GM19351 (cell line): Measurements from ENCODE around the gene TCOF1.
A peak's percentile ranks its signal among the peaks of the same experiment; 100 is the strongest.

ENCODE experiments used
- ATAC-seq: cut with Tn5 transposase; IDR thresholded peaks from one replicate; pipeline ENCODE4 v1.9.1; 2021; ENCODE audit warnings: mild to moderate bottlenecking, moderate library complexity; ENCODE audit not compliant: unreplicated experiment

Gene TCOF1

DNA sequence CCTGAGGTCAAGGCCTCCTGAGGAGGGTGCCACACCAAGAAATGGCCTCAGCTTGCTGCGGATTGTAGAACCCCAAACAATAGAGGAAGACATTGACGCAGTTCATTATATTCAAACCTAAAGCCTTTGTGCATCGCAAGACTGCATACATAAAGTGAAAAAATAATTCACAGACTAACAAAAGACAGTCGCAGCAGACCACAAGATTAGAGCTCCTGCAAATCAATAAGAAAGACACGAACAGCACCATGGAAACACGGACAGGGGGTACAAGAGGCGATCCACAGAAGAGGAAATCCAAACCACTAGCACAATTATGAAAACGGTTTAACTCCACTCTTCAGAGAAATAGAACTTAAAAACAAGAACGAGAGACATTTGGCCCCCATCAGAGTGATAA is 10.0 kb upstream of the TCOF1 start:
- ATAC-seq, result no peak

DNA sequence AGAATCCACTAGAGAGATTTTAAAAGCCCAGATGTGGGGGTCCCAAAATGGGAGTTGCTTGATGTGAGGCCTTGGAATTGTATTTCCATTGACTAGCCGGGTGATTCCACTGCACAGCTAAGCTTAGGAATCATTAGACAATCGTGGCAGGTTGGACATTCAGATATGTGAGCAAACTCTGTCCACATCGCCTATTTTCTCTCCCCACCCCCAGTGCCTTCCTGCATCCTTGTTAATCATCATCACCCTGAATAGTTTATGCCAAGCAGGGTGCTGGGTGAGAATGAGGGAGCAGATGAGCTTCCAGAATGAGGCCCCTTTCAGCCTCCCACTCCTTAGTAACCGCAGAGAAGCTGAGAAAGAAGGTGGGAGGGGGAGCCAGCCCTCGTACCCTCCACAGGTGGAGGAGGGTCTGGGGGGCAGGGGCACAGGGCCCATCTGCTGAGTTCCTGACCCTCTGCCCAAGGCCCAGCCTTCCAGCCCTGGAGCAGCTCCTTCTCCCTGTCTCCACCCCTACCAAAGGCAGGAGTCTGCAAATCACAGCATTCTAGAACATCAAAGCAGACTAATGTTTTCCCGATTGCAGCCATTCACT is 7.7 kb upstream of the TCOF1 start:
- no peak for ATAC-seq

DNA sequence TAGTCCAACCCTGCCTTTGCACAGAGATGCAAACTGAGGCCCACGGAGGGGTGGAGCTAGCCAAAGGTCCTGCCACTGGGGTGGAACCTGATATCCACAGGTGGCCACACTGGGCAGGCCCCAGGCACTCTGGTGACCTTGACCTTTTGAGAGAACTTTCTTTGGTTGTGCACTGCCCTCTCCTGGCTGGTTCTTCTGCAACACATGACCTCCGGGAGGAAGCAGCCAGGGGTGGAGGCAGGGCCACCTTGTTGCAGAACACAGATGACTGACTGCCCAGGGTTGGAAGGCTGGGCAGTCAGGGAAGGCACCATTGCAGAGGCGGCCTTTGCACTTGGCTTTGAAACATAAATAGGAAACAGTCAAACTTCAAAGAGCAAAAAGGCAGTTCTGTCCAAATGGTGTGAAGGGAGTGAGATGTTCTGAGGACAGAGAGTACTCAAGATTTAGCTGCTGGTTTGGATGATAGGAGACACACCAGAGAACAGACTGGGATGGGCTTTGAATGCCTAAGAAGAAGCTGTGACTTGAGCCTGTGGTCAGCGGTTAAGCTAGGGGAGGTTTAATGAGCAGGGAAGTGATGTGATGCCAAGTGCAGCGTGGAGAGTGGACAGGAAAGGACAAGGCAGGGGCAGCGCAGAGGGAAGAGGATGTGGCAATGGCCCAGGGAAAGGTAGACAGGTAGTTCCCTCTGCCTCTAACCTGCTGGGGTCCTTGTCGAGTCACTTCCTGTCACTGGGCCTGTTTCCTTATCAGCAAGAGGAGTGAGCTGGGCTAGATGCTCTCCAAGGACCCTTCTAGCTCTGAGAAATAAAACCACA is 6.8 kb upstream of the TCOF1 start:
- ATAC-seq, result peak; percentile 100

DNA sequence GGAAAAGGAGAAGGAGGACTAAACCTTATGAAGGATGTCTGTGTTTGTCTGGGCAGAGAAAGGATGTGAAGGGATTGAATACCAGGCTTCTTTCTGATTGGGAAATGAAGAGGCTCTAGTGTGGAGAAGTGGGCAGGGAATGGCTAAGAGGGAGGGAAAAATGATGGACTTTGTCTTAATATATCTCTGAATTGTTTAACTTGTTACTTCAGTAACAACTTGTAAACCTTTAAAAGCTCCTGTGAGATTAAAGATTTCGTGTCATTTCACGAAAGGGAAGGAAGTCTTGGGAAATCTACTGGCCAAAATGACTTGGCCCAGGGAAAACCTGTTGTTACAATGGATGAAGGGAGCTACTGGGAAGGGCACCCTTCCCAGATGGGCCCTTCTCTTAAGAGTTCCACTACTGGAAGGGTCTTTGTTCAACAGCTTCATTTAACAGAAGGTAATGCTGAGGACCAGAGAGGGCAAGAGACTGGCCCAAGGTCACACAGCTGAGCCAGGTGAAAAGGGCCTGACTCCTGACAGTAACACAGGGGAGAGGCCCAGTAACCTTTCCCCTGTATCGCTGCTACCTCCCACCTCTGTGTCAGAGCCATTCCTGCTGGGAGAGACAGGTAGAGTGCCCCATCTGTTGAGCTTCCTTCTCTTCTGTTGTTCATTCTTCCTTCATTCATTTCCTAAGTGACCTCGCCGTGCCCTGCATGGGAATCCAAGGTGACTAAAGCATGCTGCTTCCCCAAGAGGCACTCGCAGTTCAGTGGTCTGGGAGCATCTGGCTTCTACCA is 5.1 kb upstream of the TCOF1 start:
- no peak for ATAC-seq

DNA sequence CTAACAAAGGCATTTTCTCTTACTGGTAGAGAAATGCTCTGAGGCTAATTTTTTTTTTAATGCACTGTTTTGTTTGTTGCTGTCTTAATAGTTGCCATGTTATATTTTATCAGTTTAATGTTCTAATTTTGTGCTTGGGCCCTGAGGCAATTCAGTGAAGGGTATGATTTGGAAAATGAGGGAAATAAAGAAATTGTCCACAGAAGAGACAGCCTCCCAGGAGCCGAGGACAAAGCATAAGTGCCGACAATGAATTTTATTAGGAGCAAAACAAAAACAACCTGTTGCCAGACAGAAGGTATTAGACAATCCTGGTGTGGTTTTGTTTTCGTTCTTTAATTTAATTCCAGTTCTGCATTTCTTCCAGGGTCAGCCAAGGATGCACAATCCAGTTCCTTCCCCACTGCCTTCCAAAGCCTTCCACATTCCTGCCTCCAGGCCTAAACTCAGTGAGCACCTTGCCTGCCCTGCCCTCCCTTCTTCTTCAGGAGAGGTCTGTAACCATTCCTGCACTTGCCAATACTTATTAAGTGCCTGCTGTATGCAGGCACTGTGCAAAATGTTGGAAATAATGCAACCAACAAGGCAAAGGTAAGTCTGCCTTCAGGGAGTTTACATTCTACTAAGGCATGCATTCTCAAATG is 4.3 kb upstream of the TCOF1 start:
- ATAC-seq, result no peak

DNA sequence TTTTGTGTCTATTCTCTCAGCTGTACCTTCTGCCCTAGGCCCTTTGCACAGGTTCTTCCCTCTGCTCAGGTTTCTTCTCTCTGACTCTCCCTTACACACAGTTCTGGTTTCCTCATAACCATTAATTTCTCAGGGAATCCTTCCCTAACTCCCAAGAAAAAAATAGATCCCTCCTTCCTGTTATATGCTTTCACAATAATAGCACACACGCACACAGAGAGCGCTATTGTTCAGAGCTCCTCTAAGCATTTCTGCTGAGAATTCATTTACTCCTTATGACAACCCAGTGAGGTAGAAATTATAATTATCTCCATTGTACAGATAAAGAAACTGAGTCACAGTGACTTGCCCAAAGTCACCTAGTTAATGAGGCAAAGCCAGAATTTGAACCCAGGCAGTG is 1.7 kb upstream of the TCOF1 start:
- ATAC-seq, result no peak

DNA sequence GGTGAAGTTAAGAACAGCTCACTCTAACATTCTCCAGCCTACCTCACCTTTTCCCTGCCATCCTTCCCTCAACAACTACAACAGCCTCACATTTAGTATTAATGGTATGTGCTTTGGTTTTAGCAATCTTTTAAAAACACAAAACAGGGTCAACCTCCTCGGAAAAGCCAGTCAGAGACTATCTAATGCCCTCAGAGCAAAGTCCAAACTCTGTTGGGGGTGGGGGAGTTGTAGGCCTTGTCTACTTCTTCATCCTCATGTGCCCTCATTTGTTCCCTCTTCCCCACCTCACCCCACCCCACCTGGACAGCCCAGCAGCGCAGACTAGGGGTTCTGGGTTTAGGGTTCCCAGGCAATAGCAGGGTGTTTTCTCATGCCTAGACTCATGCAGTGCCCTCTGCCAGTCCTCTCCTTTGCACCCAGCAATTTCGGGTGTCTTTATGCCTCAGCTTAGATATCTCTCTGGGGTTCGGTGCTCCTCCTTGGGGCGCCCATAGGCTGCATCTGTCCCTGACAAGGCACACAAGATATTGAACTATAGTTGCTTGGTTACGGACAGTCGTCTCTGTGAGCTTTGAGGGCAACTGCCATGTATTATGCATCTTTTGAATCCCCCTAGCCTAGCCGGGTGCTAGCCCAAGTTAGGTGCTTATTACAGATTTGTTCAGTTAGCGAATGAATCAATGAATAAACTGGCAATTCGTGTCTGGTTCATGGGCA is 762 bp upstream of the TCOF1 start:
- ATAC-seq, result no peak

DNA sequence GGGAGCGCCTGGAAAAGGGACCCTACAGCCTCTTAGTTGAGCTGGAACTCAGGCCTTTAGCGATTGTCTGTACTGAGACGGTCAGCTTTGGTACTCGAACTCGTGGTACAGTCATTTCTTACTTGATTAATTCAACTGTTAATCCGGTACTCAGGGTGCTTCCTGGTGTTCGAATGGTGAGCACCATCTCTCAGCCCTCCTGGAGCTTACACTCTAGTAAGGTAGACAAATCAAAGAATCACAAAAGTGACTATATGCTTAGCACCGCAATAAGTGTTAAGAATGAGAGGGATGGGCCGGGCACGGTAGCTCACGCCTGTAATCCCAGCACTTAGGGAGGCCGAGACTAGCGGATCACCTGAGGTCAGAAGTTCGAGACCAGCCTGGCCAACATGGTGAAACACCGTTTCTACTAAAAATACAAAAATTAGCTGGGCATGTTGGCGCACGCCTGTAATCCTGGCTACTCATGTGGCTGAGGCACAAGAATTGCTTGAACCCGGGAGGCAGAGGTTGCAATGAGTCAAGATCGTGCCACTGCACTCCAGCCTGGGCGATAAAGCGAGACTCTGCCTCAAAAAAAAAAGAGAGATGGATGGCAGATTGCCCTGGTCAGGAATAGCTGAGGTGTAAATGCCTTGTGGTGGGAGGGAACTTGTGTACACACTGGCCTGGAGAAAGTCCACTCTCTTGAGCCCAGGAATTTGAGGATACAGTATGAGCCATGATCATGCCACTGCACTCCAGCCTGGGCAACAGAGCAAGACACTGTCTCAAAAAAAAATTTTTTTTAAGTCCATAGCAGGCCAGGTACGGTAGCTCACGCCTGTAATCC is 981 bp downstream of the TCOF1 start:
- ATAC-seq, result no peak

DNA sequence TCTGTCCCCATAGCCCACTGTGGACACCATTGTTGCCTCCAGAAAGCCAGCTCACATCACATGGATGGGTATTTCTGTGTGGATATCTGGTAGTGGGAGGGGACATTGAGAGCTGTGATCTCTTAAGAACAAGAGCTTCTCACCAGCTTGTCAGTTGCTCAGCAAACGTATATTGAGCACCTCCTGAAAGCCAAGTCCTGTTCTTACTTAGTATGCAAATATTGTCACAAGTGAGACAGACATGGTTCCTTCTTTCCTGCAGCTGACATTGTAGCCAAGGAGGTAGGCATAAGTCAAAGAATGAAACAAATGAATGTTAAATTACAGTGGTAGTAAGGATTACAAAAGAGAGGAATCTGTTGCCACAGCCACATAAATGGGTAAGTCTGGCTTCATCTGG is 3.8 kb downstream of the TCOF1 start:
- peak; percentile 45 for ATAC-seq

DNA sequence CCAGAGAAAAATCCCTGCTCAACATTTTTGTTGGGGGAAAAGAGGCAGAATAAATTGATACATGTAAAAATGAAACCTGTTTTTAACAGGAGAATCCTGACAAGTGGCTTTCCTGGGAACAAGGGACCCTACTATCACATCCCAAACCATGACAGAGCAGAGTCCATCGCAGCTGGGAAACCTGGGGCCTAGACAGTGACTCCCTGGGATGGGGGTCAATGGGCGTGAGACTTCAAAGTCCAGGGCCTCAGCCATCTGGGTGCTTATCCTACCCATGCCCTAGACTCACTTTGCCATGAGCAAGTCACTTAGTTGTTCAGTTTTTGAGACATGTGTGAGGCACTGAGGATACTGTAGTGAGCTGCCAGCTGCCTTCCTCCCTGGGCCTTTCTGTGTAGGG is 5.7 kb downstream of the TCOF1 start:
- no peak for ATAC-seq

DNA sequence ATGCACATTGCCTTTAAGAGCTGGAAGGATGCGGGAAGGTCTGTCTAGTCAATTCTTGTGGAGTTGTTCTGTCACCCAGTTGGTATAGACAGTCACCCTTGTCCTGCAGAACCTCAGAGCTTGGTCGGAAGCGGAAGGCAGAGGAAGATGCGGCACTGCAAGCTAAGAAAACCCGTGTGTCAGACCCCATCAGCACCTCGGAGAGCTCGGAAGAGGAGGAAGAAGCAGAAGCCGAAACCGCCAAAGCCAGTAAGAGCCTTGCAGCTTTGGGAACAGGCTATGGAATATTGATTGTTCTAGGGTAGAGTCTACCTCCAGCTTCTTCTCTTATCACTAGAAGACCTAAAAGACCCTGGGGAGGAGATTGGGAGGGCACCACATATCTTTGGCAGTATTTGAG is 6.5 kb downstream of the TCOF1 start:
- no peak for ATAC-seq

DNA sequence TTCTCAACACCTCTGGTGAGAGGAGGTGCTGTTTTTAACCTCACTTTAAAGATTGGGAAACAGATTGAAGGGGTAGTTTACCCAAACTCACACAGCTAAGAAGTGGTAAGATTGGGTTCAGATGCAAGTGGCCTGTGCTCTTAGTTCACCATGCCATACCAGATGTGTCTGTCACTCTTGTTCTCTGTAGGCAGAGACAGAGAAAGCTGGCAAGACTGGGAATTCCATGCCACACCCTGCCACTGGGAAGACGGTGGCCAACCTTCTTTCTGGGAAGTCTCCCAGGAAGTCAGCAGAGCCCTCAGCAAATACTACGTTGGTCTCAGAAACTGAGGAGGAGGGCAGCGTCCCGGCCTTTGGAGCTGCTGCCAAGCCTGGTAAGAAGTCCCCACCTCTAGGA is 11.0 kb downstream of the TCOF1 start:
- no peak for ATAC-seq

DNA sequence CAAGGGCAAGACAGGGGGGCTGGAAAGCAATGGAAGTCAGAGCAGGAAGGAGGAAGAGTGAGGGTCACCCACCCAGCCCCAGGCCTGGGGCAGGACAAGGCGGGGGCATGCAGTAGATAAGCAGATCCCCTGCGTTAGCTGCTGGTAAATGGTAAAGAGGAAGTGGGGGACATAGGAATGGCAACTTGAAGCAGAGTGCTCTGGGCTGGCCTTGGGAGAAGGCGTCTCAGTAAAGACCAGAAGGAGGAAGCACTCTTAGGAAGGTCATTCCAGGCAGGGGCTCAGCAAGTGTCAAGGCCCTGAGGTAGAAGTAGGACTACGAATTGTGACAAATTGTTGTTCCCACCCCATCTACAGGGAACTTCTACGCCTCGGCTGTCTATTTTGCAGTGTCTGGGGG is 15.1 kb downstream of the TCOF1 start:
- ATAC-seq, result no peak

DNA sequence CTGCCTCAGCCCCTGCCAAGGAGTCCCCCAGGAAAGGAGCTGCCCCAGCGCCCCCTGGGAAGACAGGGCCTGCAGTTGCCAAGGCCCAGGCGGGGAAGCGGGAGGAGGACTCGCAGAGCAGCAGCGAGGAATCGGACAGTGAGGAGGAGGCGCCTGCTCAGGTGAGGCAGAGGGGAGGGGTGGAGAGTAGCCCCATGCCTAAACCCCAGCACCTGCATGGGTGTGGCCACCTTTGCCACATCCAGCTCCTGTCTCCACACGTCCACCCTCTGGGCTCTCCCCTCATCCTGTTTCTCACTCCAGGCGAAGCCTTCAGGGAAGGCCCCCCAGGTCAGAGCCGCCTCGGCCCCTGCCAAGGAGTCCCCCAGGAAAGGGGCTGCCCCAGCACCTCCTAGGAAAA is 17.2 kb downstream of the TCOF1 start:
- no peak for ATAC-seq

DNA sequence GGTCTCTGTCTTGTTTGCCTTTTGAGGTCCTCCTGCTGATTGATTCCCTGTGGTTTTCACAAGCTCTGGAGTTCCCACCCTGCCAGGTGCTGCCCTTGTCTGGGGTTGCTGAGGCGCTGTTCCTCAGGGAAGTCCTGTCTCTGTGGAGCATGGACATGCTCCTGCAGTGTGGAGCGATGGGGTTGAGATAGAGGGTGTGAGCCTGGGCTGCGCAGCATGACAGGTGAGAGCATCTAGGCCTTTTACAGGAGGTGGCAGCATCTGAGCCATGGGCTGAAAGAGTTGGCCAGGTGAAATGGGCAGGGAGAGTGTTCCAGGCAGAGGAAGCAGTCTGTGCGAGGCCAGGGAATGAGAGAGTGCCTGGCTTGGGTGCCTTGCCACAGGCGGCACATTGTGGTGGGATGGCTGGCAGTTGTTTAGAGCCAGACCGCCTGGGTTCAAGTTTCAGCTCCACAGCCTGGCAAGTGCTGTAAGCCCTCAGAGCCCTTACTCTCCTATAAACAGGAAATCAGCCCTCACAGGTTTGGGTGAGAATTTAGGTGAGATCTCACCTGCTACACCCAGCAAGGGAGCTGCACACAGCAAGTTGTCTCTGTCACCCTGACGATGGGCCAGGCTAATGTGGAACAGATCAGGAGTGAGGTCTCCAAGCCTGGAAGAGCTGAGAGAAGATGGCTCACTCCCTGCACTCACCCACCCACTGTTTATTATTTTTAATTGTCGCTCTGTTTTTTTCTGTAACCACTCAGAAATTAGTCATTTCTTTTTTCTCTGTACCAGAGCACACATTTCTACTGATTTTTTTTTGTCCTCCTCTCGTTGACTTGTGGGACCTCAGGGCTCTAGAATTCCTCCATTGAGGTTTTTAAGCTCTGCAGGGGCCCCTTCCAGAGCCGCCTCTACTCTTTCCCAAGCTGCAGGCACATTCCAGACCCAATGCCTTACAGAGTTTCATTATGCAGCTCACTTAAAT is 19.6 kb downstream of the TCOF1 start:
- no peak for ATAC-seq

DNA sequence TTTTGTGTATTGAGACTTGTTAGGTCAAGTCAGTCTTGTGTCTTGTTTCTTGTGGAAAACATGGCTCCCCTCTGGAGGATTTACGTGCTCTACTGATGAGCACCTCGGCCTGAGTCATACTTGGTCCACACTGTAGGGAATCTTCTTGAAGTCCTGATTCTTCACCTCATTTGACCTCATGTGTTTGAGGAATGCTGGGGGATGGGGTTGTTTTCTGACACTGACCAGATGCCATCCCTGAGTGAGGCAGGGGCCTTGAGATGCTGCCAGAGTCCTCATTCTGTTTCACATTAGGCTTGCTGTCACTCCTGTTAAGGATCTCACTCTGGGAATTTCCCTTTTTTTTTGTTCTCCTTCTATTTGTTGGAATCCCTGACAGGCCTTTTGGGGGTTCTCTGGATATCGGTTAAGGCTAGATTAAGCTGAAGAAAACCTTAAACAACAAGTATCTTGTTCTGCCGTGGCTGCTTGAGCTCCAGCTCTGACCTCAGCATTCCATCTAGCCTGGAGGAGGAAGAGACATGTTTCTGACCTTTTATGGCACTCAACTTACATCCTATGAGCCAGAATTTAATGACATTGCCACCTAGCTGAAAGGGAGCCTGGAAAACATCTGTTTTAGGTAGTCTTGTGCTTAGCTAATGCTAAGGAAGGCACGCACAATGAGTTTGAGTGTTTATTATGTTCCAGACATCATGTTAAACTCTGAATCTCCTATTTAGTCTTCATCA is 20.6 kb downstream of the TCOF1 start:
- no peak for ATAC-seq

DNA sequence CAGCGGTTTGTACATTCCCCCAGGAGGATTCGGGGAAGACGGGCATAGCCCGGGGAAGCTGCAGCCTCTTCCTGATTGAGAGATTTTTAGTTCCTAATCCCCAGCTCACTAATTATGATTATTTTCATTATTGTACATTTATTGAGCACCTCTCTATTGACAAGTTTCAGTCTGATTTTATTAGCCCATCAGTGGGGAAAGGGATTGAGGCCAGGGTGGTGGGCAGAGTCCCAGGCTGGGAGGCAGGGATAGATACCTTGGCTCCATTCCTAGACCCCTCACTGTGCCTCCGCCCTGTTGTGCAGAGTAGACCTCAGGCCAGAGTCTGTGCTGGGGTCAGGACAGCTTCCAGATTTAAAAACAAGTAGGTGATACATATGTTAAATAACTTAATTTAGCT is 27.2 kb downstream of the TCOF1 start:
- ATAC-seq, result no peak
